Measurements from ENCODE around the gene CRBN.

Gene CRBN

GRCh38 chr3:3170998-3171397 lies 8.5 kb downstream of the CRBN start:
- no peak for DNase-seq

GRCh38 chr3:3165650-3166049 lies 13.8 kb downstream of the CRBN start:
- no peak for DNase-seq

DNA sequence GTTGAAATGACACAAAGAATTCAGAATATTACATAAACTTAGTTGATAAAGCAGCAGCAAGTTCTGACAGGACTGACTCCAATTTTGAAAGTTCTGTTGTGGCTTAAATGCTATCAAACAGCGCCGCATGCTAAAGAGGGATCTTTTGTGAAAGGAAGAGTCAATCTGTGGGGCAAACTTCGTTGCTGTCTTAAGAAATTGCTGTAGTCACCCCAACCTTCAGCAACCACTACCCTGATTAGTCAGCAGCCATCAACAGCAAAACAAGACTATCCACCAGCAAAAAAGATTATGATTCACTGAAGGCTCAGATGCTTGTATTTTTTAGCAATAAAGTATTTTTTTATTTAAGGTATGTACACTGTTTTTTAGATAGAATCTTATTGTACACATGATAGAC lies 14.2 kb downstream of the CRBN start:
- DNase-seq, result no peak

- DNase-seq, result no peak
Measured at GRCh38 chr3:3160826-3161225, 18.7 kb downstream of the CRBN start.

DNA sequence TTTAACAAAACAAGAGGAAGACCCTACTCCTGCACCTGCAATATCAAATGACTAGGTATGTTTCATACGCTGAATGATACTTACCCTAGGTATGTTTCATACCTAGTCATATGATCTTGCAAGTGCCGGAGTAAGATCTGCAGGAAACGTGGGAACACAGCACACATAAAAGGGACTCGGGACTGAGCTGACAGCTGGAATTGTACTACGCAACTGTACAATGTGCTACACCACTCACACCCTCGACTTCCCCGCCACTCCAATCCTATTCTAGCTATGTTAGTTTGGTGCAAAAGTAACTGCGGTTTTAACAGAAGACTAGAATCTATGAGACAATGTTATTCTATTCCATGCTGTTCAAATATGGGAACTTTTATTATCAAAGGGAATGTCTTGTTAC lies 22.0 kb downstream of the CRBN start:
- DNase-seq, result no peak

- DNase-seq, result no peak
Measured at GRCh38 chr3:3154879-3155610, 24.4 kb downstream of the CRBN start.

DNA sequence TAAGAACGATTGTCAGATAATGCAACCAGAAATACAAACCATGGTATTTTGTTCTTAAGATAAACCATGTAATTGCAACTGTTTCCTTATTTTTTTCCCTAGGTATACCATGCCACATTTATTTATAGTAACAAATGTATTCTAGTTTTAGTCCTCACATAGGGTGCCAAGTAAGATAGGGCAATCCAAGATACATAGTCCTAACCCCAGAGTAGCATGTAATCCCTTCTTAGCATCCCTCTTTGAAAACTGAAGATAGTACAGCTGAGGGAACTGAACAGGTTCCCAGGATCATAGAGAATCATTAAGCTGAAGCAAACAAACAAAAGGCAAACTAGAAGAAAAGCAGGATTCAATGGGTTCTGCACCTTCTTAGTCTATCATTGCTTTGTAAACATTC lies 28.0 kb downstream of the CRBN start:
- no peak for DNase-seq

DNA sequence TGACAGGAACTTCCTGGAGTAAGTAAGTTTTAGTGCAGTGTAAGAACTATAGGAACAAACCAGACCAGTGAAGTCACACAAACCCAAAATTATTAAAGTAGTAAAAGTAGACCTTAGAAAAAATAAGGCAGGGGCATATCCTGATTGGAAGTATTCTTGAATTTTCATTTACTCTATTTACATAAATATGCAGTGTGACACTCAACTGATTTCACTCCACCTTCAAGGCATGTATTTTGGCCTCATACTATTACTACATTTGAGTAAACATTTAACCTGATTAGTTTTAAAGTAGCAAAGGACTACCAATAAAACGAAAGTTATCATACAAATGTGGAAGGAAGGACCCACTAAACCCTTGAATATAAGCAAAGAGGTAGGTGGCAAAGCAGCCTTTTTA lies 29.9 kb downstream of the CRBN start:
- no peak for DNase-seq

GRCh38 chr3:3145831-3146230 lies 33.7 kb downstream of the CRBN start:
- no peak for DNase-seq

GRCh38 chr3:3141939-3142338 lies 37.6 kb downstream of the CRBN start:
- DNase-seq, result no peak

- DNase-seq, result no peak
Measured at GRCh38 chr3:3137526-3137925, 42.0 kb downstream of the CRBN start.

- no peak for DNase-seq
Measured at GRCh38 chr3:3134750-3135448, 44.6 kb downstream of the CRBN start.

DNA sequence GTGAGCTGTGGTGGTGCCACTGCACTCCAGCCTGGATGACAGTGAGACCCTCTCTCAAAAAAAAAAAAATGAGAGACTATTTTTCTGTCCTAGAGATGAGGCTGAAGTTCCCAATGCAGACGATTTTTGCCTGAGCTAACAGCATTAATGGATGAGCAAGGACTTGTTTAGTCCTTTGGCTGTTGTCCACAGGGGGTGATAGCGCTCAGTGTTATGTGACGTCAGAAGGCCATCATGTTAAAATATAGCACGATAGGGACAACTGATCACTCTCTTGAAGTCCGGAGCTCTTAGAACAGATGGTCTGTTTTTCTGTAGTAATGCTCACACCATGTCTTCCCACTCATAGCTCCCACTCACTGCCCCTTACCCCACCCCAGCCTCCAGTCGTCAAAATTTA lies 46.0 kb downstream of the CRBN start:
- no peak for DNase-seq

- no peak for DNase-seq
Measured at GRCh38 chr3:3129579-3129978, 49.9 kb downstream of the CRBN start.

DNA sequence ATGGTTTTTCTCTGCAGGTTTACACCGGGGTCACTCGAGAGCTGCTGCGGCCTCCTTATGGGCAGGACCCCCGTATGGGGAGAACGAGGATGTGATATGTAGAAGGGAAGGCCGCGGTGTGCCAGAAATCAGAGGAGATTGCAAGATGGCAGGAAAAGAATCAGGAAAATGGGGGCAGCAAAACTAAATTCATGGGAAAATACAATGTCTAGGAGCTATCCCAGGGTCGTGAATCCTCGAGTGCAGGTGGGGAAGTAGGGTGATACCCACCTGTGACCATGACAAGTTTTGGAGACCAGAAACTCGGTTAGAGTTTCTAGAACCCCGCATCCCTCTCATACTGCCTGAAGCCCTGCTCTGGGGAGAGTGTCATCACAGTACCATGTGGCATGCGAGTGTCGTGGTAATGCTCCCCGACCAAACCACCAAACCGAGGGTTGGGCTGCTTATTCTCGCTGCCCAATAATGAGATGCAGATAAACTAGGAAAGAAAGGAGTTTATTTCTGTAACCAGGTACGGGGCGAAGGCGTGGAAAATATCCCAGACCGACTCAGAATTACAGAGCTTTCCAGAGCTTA lies 52.0 kb downstream of the CRBN start:
- DNase-seq, result peak; percentile 17

GRCh38 chr3:3126477-3127431 lies 52.7 kb downstream of the CRBN start, which contains the start of gene TRNT1:
Gene TRNT1, plus strand, starts transcription at chr3:3126940. Its CDS starts 2,101 bp downstream, at chr3:3129041.
- DNase-seq, result peak; percentile 97

DNA sequence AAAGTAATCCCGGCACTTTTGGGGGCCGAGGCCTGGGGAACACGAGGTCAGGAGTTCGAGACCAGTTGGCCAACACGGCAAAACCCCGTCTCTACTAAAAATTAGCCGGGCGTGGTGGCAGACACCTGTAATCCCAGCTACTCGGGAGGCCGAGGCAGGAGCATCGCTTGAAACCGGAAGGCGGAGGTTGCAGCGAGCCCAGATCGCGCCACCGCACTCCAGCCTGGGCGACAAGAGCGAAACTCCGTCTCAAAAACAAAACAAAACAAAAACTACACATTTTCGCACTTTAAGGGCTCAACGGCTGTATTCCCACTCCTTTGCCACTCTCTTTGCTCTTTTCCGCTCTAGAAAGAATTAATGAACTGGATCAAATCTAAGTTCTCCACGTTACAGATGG lies 53.5 kb downstream of the CRBN start:
- no peak for DNase-seq

- DNase-seq, result no peak
Measured at GRCh38 chr3:3119393-3119851, 60.1 kb downstream of the CRBN start.

DNA sequence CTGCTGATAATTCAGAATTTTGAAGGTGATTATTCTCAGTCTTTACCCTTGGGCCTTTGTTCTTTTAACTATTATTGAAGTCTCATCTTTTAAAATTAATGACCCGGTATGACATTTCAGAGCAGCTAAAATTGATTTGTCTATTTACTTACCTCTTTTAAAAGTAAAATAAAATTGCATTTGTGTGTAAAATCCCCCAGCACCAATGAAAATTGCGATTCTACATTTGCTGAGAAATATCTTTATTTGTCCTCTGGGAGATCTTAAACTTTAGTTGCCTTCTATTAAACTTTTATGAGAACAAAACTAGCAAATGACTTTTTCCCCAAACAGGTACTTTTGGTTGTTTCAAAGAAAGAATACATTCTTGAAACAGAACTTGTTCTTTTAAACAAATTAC lies 61.8 kb downstream of the CRBN start:
- DNase-seq, result no peak

- no peak for DNase-seq
Measured at GRCh38 chr3:3113042-3113709, 66.3 kb downstream of the CRBN start.

DNA sequence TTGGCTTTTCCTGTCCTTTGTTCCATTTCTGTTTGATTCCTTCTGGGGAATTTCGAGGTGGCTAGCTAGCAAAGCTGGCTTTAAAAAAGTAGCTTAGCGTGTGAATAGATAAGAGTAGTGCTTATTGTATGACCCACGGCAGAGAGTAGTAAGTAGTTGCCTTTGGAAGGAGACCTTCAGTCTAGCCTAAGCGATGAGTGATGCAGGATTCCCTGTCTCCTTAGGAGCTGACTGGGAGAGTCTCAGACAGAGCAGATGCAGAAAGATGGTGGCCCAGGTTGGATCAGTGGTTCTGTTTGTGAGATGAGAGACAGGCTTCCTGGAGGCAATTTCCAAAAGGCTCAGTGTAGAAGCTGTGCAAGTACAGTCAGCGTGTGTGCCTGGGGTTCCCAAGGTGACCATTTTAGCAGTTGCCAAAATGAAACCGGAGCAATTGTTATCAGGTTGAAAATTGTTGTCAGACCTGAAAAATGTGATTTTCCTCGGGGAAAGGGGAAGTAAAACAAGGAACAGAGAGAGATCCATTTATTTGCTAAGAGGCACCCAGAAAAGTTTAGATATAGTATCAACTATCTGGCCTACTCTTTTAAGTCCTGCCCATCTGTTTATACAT lies 68.6 kb downstream of the CRBN start:
- DNase-seq, result no peak

GRCh38 chr3:3110299-3110630 lies 69.2 kb downstream of the CRBN start, which contains the start of gene IL5RA:
Gene IL5RA, minus strand, starts transcription at chr3:3110374. Its CDS starts 5,390 bp downstream, at chr3:3104984.
- no peak for DNase-seq
